Activated naive CD8-positive, alpha-beta T cell treated with anti-CD3 and anti-CD28 coated beads for 36 hours (primary cell): Measurements from ENCODE around the gene IDNK. TPM values are rescaled to one million over a fixed set of nuclear protein-coding genes. Genes with fewer than 3 reads are reported as not detected.

Experiments used
- DNase-seq: peaks from one replicate; pipeline ENCODE4 v3.0.0; 2021
- H3K27ac Mint-ChIP-seq: one replicate; pipeline ENCODE4 v1.8.0; 2022; ENCODE audit warnings: mild to moderate bottlenecking, moderate library complexity, mixed read lengths
- H3K27me3 Mint-ChIP-seq: one replicate; pipeline ENCODE4 v1.8.0; 2022; ENCODE audit warnings: mild to moderate bottlenecking, mixed read lengths
- H3K36me3 Mint-ChIP-seq: one replicate; pipeline ENCODE4 v1.8.0; 2021; ENCODE audit warnings: mild to moderate bottlenecking, mixed read lengths
- H3K4me1 Mint-ChIP-seq: one replicate; pipeline ENCODE4 v1.8.0; 2021; ENCODE audit warnings: mixed read lengths
- H3K4me3 Mint-ChIP-seq: one replicate; pipeline ENCODE4 v1.8.0; 2022; ENCODE audit warnings: mild to moderate bottlenecking, moderate library complexity, mixed read lengths
- H3K9me3 Mint-ChIP-seq: one replicate; pipeline ENCODE4 v1.8.0; 2022; ENCODE audit warnings: mixed read lengths
- total RNA-seq, 2 experiments: library from RNA; stranded (reverse); gene quantifications; one replicate each; pipeline ENCODE4 v1.2.3, GENCODE V29; 2021

IDNK gene
- total RNA-seq, 2 experiments from 2014 or later, result 5.5 to 5.7 TPM

GRCh38 chr9:83651558-83651957 is 28.6 kb downstream of the IDNK start:
- no peaks in the 10 kb centered on the region for H3K9me3 Mint-ChIP-seq
- no peak overlapping the region for H3K4me3 Mint-ChIP-seq
- H3K4me1 Mint-ChIP-seq, result peaks cover 3% of the 10 kb centered on the region
- no peak overlapping the region for H3K27ac Mint-ChIP-seq
- DNase-seq, result no peak
- peaks cover 35% of the 10 kb centered on the region for H3K36me3 Mint-ChIP-seq
- H3K27me3 Mint-ChIP-seq, result no peaks in the 10 kb centered on the region

- H3K27ac Mint-ChIP-seq, result no peak overlapping the region
- H3K36me3 Mint-ChIP-seq, result peaks cover 35% of the 10 kb centered on the region
- H3K4me1 Mint-ChIP-seq, result peaks cover 3% of the 10 kb centered on the region
- no peak overlapping the region for H3K4me3 Mint-ChIP-seq
- no peaks in the 10 kb centered on the region for H3K9me3 Mint-ChIP-seq
- no peaks in the 10 kb centered on the region for H3K27me3 Mint-ChIP-seq
- DNase-seq, result no peak
Observed at GRCh38 chr9:83652433-83652832, 29.5 kb downstream of the IDNK start.

- H3K27ac Mint-ChIP-seq, result no peak overlapping the region
- no peak for DNase-seq
- H3K4me1 Mint-ChIP-seq, result peaks cover 3% of the 10 kb centered on the region
- no peaks in the 10 kb centered on the region for H3K27me3 Mint-ChIP-seq
- H3K9me3 Mint-ChIP-seq, result no peaks in the 10 kb centered on the region
- H3K4me3 Mint-ChIP-seq, result no peak overlapping the region
- H3K36me3 Mint-ChIP-seq, result peaks cover 33% of the 10 kb centered on the region
Observed at GRCh38 chr9:83655433-83655832, 32.5 kb downstream of the IDNK start.

GRCh38 chr9:83656032-83656680 is 33.2 kb downstream of the IDNK start:
- Mint-ChIP-seq H3K4me3 (no peak overlapping the region), H3K4me1 (peaks cover 3% of the 10 kb centered on the region), H3K27me3 (no peaks in the 10 kb centered on the region), H3K27ac (peak overlapping the region; percentile 53), H3K9me3 (no peaks in the 10 kb centered on the region), H3K36me3 (peaks cover 33% of the 10 kb centered on the region)
- no peak for DNase-seq

- Mint-ChIP-seq H3K4me3 (no peak overlapping the region), H3K36me3 (peaks cover 30% of the 10 kb centered on the region), H3K4me1 (peaks cover 3% of the 10 kb centered on the region), H3K27me3 (no peaks in the 10 kb centered on the region), H3K9me3 (no peaks in the 10 kb centered on the region), H3K27ac (no peak overlapping the region)
- no peak for DNase-seq
Observed at GRCh38 chr9:83656952-83657351, 34.0 kb downstream of the IDNK start.

- H3K36me3 Mint-ChIP-seq, result peaks cover 23% of the 10 kb centered on the region
- H3K4me1 Mint-ChIP-seq, result peaks cover 24% of the 10 kb centered on the region
- no peaks in the 10 kb centered on the region for H3K27me3 Mint-ChIP-seq
- no peak for DNase-seq
- H3K9me3 Mint-ChIP-seq, result no peaks in the 10 kb centered on the region
- no peak overlapping the region for H3K4me3 Mint-ChIP-seq
- no peak overlapping the region for H3K27ac Mint-ChIP-seq
Observed at GRCh38 chr9:83662933-83663332, 40.0 kb downstream of the IDNK start.

- Mint-ChIP-seq H3K27ac (peak overlapping the region; percentile 39), H3K4me1 (peaks cover 31% of the 10 kb centered on the region), H3K4me3 (no peak overlapping the region), H3K27me3 (no peaks in the 10 kb centered on the region), H3K9me3 (no peaks in the 10 kb centered on the region), H3K36me3 (peaks cover 23% of the 10 kb centered on the region)
- DNase-seq, result no peak
Observed at GRCh38 chr9:83665580-83666200, 42.7 kb downstream of the IDNK start.

GRCh38 chr9:83669067-83669466 is 46.1 kb downstream of the IDNK start:
- Mint-ChIP-seq H3K4me1 (peaks cover 31% of the 10 kb centered on the region), H3K4me3 (no peak overlapping the region), H3K27ac (no peak overlapping the region), H3K36me3 (peaks cover 26% of the 10 kb centered on the region), H3K27me3 (no peaks in the 10 kb centered on the region), H3K9me3 (no peaks in the 10 kb centered on the region)
- no peak for DNase-seq

- H3K27me3 Mint-ChIP-seq, result no peaks in the 10 kb centered on the region
- H3K4me1 Mint-ChIP-seq, result peaks cover 34% of the 10 kb centered on the region
- no peak overlapping the region for H3K4me3 Mint-ChIP-seq
- peaks cover 27% of the 10 kb centered on the region for H3K36me3 Mint-ChIP-seq
- no peaks in the 10 kb centered on the region for H3K9me3 Mint-ChIP-seq
- DNase-seq, result no peak
- H3K27ac Mint-ChIP-seq, result no peak overlapping the region
Observed at GRCh38 chr9:83670381-83670780, 47.4 kb downstream of the IDNK start.

- Mint-ChIP-seq H3K9me3 (no peaks in the 10 kb centered on the region), H3K27me3 (no peaks in the 10 kb centered on the region), H3K4me1 (peaks cover 24% of the 10 kb centered on the region), H3K36me3 (peaks cover 21% of the 10 kb centered on the region), H3K4me3 (no peak overlapping the region), H3K27ac (no peak overlapping the region)
- no peak for DNase-seq
Observed at GRCh38 chr9:83671451-83671850, 48.5 kb downstream of the IDNK start.

- no peak for DNase-seq
- peaks cover 11% of the 10 kb centered on the region for H3K4me1 Mint-ChIP-seq
- no peaks in the 10 kb centered on the region for H3K9me3 Mint-ChIP-seq
- H3K36me3 Mint-ChIP-seq, result peaks cover 27% of the 10 kb centered on the region
- H3K27me3 Mint-ChIP-seq, result no peaks in the 10 kb centered on the region
- H3K27ac Mint-ChIP-seq, result no peak overlapping the region
- H3K4me3 Mint-ChIP-seq, result no peak overlapping the region
Observed at GRCh38 chr9:83675466-83675865, 52.5 kb downstream of the IDNK start.

- no peak for DNase-seq
- peaks cover 21% of the 10 kb centered on the region for H3K4me1 Mint-ChIP-seq
- no peak overlapping the region for H3K4me3 Mint-ChIP-seq
- H3K9me3 Mint-ChIP-seq, result no peaks in the 10 kb centered on the region
- peaks cover 19% of the 10 kb centered on the region for H3K36me3 Mint-ChIP-seq
- H3K27me3 Mint-ChIP-seq, result no peaks in the 10 kb centered on the region
- no peak overlapping the region for H3K27ac Mint-ChIP-seq
Observed at GRCh38 chr9:83677596-83677995, 54.7 kb downstream of the IDNK start.

- H3K27me3 Mint-ChIP-seq, result no peaks in the 10 kb centered on the region
- DNase-seq, result no peak
- no peaks in the 10 kb centered on the region for H3K9me3 Mint-ChIP-seq
- H3K4me1 Mint-ChIP-seq, result peaks cover 19% of the 10 kb centered on the region
- H3K36me3 Mint-ChIP-seq, result peaks cover 17% of the 10 kb centered on the region
- peak overlapping the region; percentile 47 for H3K27ac Mint-ChIP-seq
- H3K4me3 Mint-ChIP-seq, result no peak overlapping the region
Observed at GRCh38 chr9:83680233-83680632, 57.3 kb downstream of the IDNK start.

- no peak for DNase-seq
- Mint-ChIP-seq H3K36me3 (peaks cover 15% of the 10 kb centered on the region), H3K4me3 (no peak overlapping the region), H3K27ac (peak overlapping the region; percentile 31), H3K9me3 (no peaks in the 10 kb centered on the region), H3K4me1 (peaks cover 23% of the 10 kb centered on the region), H3K27me3 (no peaks in the 10 kb centered on the region)
Observed at GRCh38 chr9:83681490-83681889, 58.5 kb downstream of the IDNK start.

GRCh38 chr9:83688921-83689320 is 66.0 kb downstream of the IDNK start:
- H3K4me3 Mint-ChIP-seq, result no peak overlapping the region
- no peaks in the 10 kb centered on the region for H3K27me3 Mint-ChIP-seq
- H3K9me3 Mint-ChIP-seq, result no peaks in the 10 kb centered on the region
- H3K36me3 Mint-ChIP-seq, result peaks cover 16% of the 10 kb centered on the region
- DNase-seq, result no peak
- H3K27ac Mint-ChIP-seq, result peak overlapping the region; percentile 65
- peaks cover 67% of the 10 kb centered on the region for H3K4me1 Mint-ChIP-seq

- no peak for DNase-seq
- Mint-ChIP-seq H3K36me3 (peaks cover 12% of the 10 kb centered on the region), H3K27me3 (no peaks in the 10 kb centered on the region), H3K27ac (peak overlapping the region; percentile 17), H3K4me3 (no peak overlapping the region), H3K4me1 (peaks cover 70% of the 10 kb centered on the region), H3K9me3 (no peaks in the 10 kb centered on the region)
Observed at GRCh38 chr9:83691492-83691891, 68.5 kb downstream of the IDNK start.
